Ectodermal cell (in vitro differentiated cells): ENCODE measurements around the gene KANSL1.

Experiments used
- H3K27ac ChIP-seq: 2 replicates; pipeline ENCODE4 v1.7.0; 2013; ENCODE audit warnings: mild to moderate bottlenecking, low read depth, low read length; ENCODE audit not compliant: insufficient read depth, poor library complexity, severe bottlenecking
- H3K27me3 ChIP-seq: 2 replicates; pipeline ENCODE4 v1.7.0; 2013; ENCODE audit warnings: mild to moderate bottlenecking, low read length; ENCODE audit not compliant: insufficient read depth, control insufficient read depth, poor library complexity, severe bottlenecking
- H3K36me3 ChIP-seq: one replicate; pipeline ENCODE4 v1.7.0; 2013; ENCODE audit warnings: low read length; ENCODE audit not compliant: control insufficient read depth, insufficient read depth
- H3K4me1 ChIP-seq: one replicate; pipeline ENCODE4 v1.7.0; 2013; ENCODE audit warnings: low read length; ENCODE audit not compliant: control insufficient read depth, insufficient read depth
- H3K4me3 ChIP-seq: 2 replicates; pipeline ENCODE4 v1.7.0; 2013; ENCODE audit warnings: low read depth, low read length, control low read depth; ENCODE audit not compliant: insufficient read depth
- H3K9me3 ChIP-seq: 2 replicates; pipeline ENCODE4 v1.7.0; 2013; ENCODE audit warnings: mild to moderate bottlenecking, low read length, moderate library complexity; ENCODE audit not compliant: control insufficient read depth
- WGBS, 2 experiments: methylation state at CpG; one replicate each; pipeline ENCODE4 v1.1.7; 2013; ENCODE audit warnings: missing lambda C conversion rate in 2 of 2; 5-methylcytosine and 5-hydroxymethylcytosine counted together

The KANSL1 gene

GRCh38 chr17:46143827-46144236, 49.4 kb downstream of the KANSL1 start:
- Histone ChIP-seq H3K27me3 (no peaks in the 10 kb centered on the region), H3K36me3 (no peaks in the 10 kb centered on the region), H3K4me3 (no peak overlapping the region), H3K27ac (no peak overlapping the region), H3K4me1 (no peaks in the 10 kb centered on the region), H3K9me3 (no peaks in the 10 kb centered on the region)
- 92 to 97% methylated on average over 2 of the region's 3 CpGs for WGBS, 2 experiments

GRCh38 chr17:46141645-46142044, 51.6 kb downstream of the KANSL1 start:
- Histone ChIP-seq H3K4me3 (no peak overlapping the region), H3K4me1 (no peaks in the 10 kb centered on the region), H3K27ac (no peak overlapping the region), H3K9me3 (no peaks in the 10 kb centered on the region), H3K36me3 (no peaks in the 10 kb centered on the region), H3K27me3 (no peaks in the 10 kb centered on the region)
- 92 to 96% methylated on average over 4 to 5 of the region's 5 CpGs for WGBS, 2 experiments

- H3K36me3 ChIP-seq, result no peaks in the 10 kb centered on the region
- no peaks in the 10 kb centered on the region for H3K4me1 ChIP-seq
- H3K27me3 ChIP-seq, result no peaks in the 10 kb centered on the region
- H3K9me3 ChIP-seq, result no peaks in the 10 kb centered on the region
- no peak overlapping the region for H3K27ac ChIP-seq
- WGBS, 2 experiments, result 95 to 98% methylated on average over 2 of the region's 2 CpGs
- H3K4me3 ChIP-seq, result no peak overlapping the region
Measured at GRCh38 chr17:46140645-46141197, 52.5 kb downstream of the KANSL1 start.

- Histone ChIP-seq H3K9me3 (no peaks in the 10 kb centered on the region), H3K27me3 (no peaks in the 10 kb centered on the region), H3K27ac (no peak overlapping the region), H3K36me3 (no peaks in the 10 kb centered on the region), H3K4me1 (no peaks in the 10 kb centered on the region), H3K4me3 (no peak overlapping the region)
- WGBS, 2 experiments, result 94 to 100% methylated on average over 2 to 5 of the region's 5 CpGs
Measured at GRCh38 chr17:46139432-46140210, 53.6 kb downstream of the KANSL1 start.

- Histone ChIP-seq H3K4me1 (no peaks in the 10 kb centered on the region), H3K36me3 (no peaks in the 10 kb centered on the region), H3K9me3 (no peaks in the 10 kb centered on the region), H3K27me3 (no peaks in the 10 kb centered on the region), H3K4me3 (no peak overlapping the region), H3K27ac (no peak overlapping the region)
- 96 to 100% methylated on average over 3 of the region's 3 CpGs for WGBS, 2 experiments
Measured at GRCh38 chr17:46138473-46138872, 54.8 kb downstream of the KANSL1 start.

- H3K4me3 ChIP-seq, result no peak overlapping the region
- H3K4me1 ChIP-seq, result peaks cover 4% of the 10 kb centered on the region
- H3K9me3 ChIP-seq, result no peaks in the 10 kb centered on the region
- no peak overlapping the region for H3K27ac ChIP-seq
- H3K36me3 ChIP-seq, result no peaks in the 10 kb centered on the region
- H3K27me3 ChIP-seq, result no peaks in the 10 kb centered on the region
Measured at GRCh38 chr17:46136820-46137219, 56.4 kb downstream of the KANSL1 start.

GRCh38 chr17:46135879-46136563, 57.2 kb downstream of the KANSL1 start:
- WGBS, 2 experiments, result 75 to 93% methylated on average over 3 of the region's 3 CpGs
- H3K27ac ChIP-seq, result no peak overlapping the region
- peaks cover 9% of the 10 kb centered on the region for H3K4me1 ChIP-seq
- H3K27me3 ChIP-seq, result no peaks in the 10 kb centered on the region
- H3K36me3 ChIP-seq, result no peaks in the 10 kb centered on the region
- H3K4me3 ChIP-seq, result no peak overlapping the region
- H3K9me3 ChIP-seq, result no peaks in the 10 kb centered on the region

- WGBS, 2 experiments, result 90 to 97% methylated on average over 3 to 4 of the region's 4 CpGs
- H3K36me3 ChIP-seq, result no peaks in the 10 kb centered on the region
Measured at GRCh38 chr17:46135126-46135812, 58.0 kb downstream of the KANSL1 start.

GRCh38 chr17:46129302-46129701, 63.9 kb downstream of the KANSL1 start:
- H3K27ac ChIP-seq, result peak overlapping the region; percentile 32
- no peaks in the 10 kb centered on the region for H3K36me3 ChIP-seq
- no peaks in the 10 kb centered on the region for H3K9me3 ChIP-seq
- no peaks in the 10 kb centered on the region for H3K27me3 ChIP-seq
- no peak overlapping the region for H3K4me3 ChIP-seq
- 83 to 96% methylated on average over 2 of the region's 2 CpGs for WGBS, 2 experiments
- H3K4me1 ChIP-seq, result peaks cover 17% of the 10 kb centered on the region

More at GRCh38 chr17:46135126-46135812, 58.0 kb downstream of the KANSL1 start:
- Histone ChIP-seq H3K27me3 (no peaks in the 10 kb centered on the region), H3K9me3 (no peaks in the 10 kb centered on the region), H3K27ac (no peak overlapping the region), H3K4me3 (no peak overlapping the region), H3K4me1 (peaks cover 17% of the 10 kb centered on the region)

- Histone ChIP-seq H3K36me3 (no peaks in the 10 kb centered on the region), H3K4me3 (no peak overlapping the region), H3K4me1 (peaks cover 17% of the 10 kb centered on the region), H3K9me3 (no peaks in the 10 kb centered on the region), H3K27ac (no peak overlapping the region), H3K27me3 (no peaks in the 10 kb centered on the region)
- 96 to 99% methylated on average over 4 of the region's 4 CpGs for WGBS, 2 experiments
Measured at GRCh38 chr17:46128453-46128852, 64.8 kb downstream of the KANSL1 start.
